Activated naive CD4-positive, alpha-beta T cell treated with anti-CD3 and anti-CD28 coated beads for 36 hours (primary cell): ENCODE results near the gene MAPK6. TPM values are rescaled to one million over a fixed set of nuclear protein-coding genes. Genes with fewer than 3 reads are reported as not detected.
"Not testable (repeated sequence)": the region's sequence is repeated elsewhere in the genome, so short reads cannot be mapped to it uniquely, and the experiment has no call there.

Experiments used
- CTCF ChIA-PET: fragments of 350-600 bp; sonication (Branson Sonifier 250); formaldehyde crosslinking; loops from one replicate; lab custom pipeline; 2021; ENCODE audit warnings: antibody characterized with exemption; lab: Charles Lee
- DNase-seq: peaks from one replicate; pipeline ENCODE4 v3.0.0-alpha.2; 2020
- H3K27ac Mint-ChIP-seq: one replicate; pipeline ENCODE4 v1.8.0; 2021; ENCODE audit warnings: mild to moderate bottlenecking, mixed read lengths
- H3K27me3 Mint-ChIP-seq: one replicate; pipeline ENCODE4 v1.8.0; 2021; ENCODE audit warnings: low read depth, mixed read lengths
- H3K36me3 Mint-ChIP-seq: one replicate; pipeline ENCODE4 v1.8.0; 2021; ENCODE audit warnings: low read depth, mixed read lengths
- H3K4me1 Mint-ChIP-seq: one replicate; pipeline ENCODE4 v1.8.0; 2021; ENCODE audit warnings: low read depth, mixed read lengths
- H3K4me3 Mint-ChIP-seq: one replicate; pipeline ENCODE4 v1.8.0; 2021; ENCODE audit warnings: mild to moderate bottlenecking, moderate library complexity, mixed read lengths
- H3K9me3 Mint-ChIP-seq: one replicate; pipeline ENCODE4 v1.8.0; 2021; ENCODE audit warnings: mixed read lengths
- intact Hi-C: fragments of 100-400 bp; cut with micrococcal nuclease; formaldehyde crosslinking; loops from one replicate; pipeline ENCODE4 v1.15.1; 2023
- total RNA-seq, 2 experiments: library from RNA; stranded (reverse); gene quantifications; one replicate each; pipeline ENCODE4 v1.2.3, GENCODE V29; 2021

The MAPK6 gene
- total RNA-seq, 2 experiments from 2014 or later: 16.7 to 17.2 TPM

- no peak overlapping the region for H3K27ac Mint-ChIP-seq
- no peak overlapping the region for H3K4me3 Mint-ChIP-seq
- intact Hi-C loops: no loop called here
- CTCF ChIA-PET: no interaction called here
- H3K4me1 Mint-ChIP-seq: no peaks in the 10 kb centered on the region
- no peaks in the 10 kb centered on the region for H3K27me3 Mint-ChIP-seq
- no peaks in the 10 kb centered on the region for H3K36me3 Mint-ChIP-seq
- peaks cover 8% of the 10 kb centered on the region for H3K9me3 Mint-ChIP-seq
- no peak for DNase-seq
Measured at GRCh38 chr15:52090193-52090592, 71.2 kb downstream of the MAPK6 start.

GRCh38 chr15:52093167-52093538 lies 74.1 kb downstream of the MAPK6 start:
- H3K36me3 Mint-ChIP-seq: no peaks in the 10 kb centered on the region
- H3K27me3 Mint-ChIP-seq: no peaks in the 10 kb centered on the region
- DNase-seq: no peak
- peaks cover 8% of the 10 kb centered on the region for H3K9me3 Mint-ChIP-seq
- no peaks in the 10 kb centered on the region for H3K4me1 Mint-ChIP-seq
- intact Hi-C loops: no loop called here
- no peak overlapping the region for H3K27ac Mint-ChIP-seq
- H3K4me3 Mint-ChIP-seq: no peak overlapping the region
- CTCF ChIA-PET: no interaction called here

GRCh38 chr15:52093539-52094510 lies 74.8 kb downstream of the MAPK6 start:
- H3K9me3 Mint-ChIP-seq: peaks cover 8% of the 10 kb centered on the region
- DNase-seq: no peak
- no peak overlapping the region for H3K4me3 Mint-ChIP-seq
- H3K4me1 Mint-ChIP-seq: no peaks in the 10 kb centered on the region
- no peaks in the 10 kb centered on the region for H3K27me3 Mint-ChIP-seq
- no peaks in the 10 kb centered on the region for H3K36me3 Mint-ChIP-seq
- intact Hi-C loops: no loop called here
- CTCF ChIA-PET: no interaction called here
- H3K27ac Mint-ChIP-seq: no peak overlapping the region

- CTCF ChIA-PET: no interaction called here
- Mint-ChIP-seq H3K4me3 (no peak overlapping the region), H3K27ac (no peak overlapping the region), H3K4me1 (no peaks in the 10 kb centered on the region), H3K9me3 (peaks cover 4% of the 10 kb centered on the region), H3K27me3 (peaks cover 2% of the 10 kb centered on the region), H3K36me3 (no peaks in the 10 kb centered on the region)
- DNase-seq: no peak
- intact Hi-C loops: no loop called here
Measured at GRCh38 chr15:52094811-52095584, 76.0 kb downstream of the MAPK6 start.

- H3K27me3 Mint-ChIP-seq: peaks cover 2% of the 10 kb centered on the region
- CTCF ChIA-PET: no interaction called here
- H3K9me3 Mint-ChIP-seq: no peaks in the 10 kb centered on the region
- H3K27ac Mint-ChIP-seq: no peak overlapping the region
- H3K4me1 Mint-ChIP-seq: no peaks in the 10 kb centered on the region
- no peak for DNase-seq
- intact Hi-C loops: no loop called here
- no peaks in the 10 kb centered on the region for H3K36me3 Mint-ChIP-seq
- no peak overlapping the region for H3K4me3 Mint-ChIP-seq
Measured at GRCh38 chr15:52095597-52096262, 76.7 kb downstream of the MAPK6 start.

- H3K4me3 Mint-ChIP-seq, intact Hi-C loops, H3K4me1 Mint-ChIP-seq, H3K36me3 Mint-ChIP-seq, H3K27me3 Mint-ChIP-seq, H3K27ac Mint-ChIP-seq, CTCF ChIA-PET, DNase-seq, H3K9me3 Mint-ChIP-seq: not testable (repeated sequence)
Measured at GRCh38 chr15:52096536-52096935, 77.5 kb downstream of the MAPK6 start.

- no peak for DNase-seq
- H3K27ac Mint-ChIP-seq: no peak overlapping the region
- no peaks in the 10 kb centered on the region for H3K4me1 Mint-ChIP-seq
- intact Hi-C loops: no loop called here
- no peaks in the 10 kb centered on the region for H3K9me3 Mint-ChIP-seq
- no peaks in the 10 kb centered on the region for H3K36me3 Mint-ChIP-seq
- CTCF ChIA-PET: interaction anchor here (0.6 to 1.2 kb wide), 2 partner anchors 18 to 42 kb away, joined by 3 to 5 read pairs; no protein-coding TSS in a partner anchor
- peaks cover 2% of the 10 kb centered on the region for H3K27me3 Mint-ChIP-seq
- no peak overlapping the region for H3K4me3 Mint-ChIP-seq
Measured at GRCh38 chr15:52097180-52097579, 78.2 kb downstream of the MAPK6 start.

GRCh38 chr15:52098323-52098722 lies 79.3 kb downstream of the MAPK6 start:
- no peaks in the 10 kb centered on the region for H3K4me1 Mint-ChIP-seq

GRCh38 chr15:52099651-52100272 lies 80.7 kb downstream of the MAPK6 start:
- no peak for DNase-seq
- Mint-ChIP-seq H3K36me3 (no peaks in the 10 kb centered on the region), H3K4me3 (no peak overlapping the region), H3K4me1 (no peaks in the 10 kb centered on the region), H3K9me3 (no peaks in the 10 kb centered on the region), H3K27me3 (peaks cover 2% of the 10 kb centered on the region), H3K27ac (no peak overlapping the region)
- intact Hi-C loops: no loop called here
- CTCF ChIA-PET: interaction anchor here (0.6 kb wide), 1 partner anchor 203 kb away, joined by 4 read pairs; no protein-coding TSS in a partner anchor

More at GRCh38 chr15:52098323-52098722, 79.3 kb downstream of the MAPK6 start:
- Mint-ChIP-seq H3K9me3 (no peaks in the 10 kb centered on the region), H3K36me3 (no peaks in the 10 kb centered on the region), H3K27ac (no peak overlapping the region), H3K4me3 (no peak overlapping the region), H3K27me3 (peaks cover 2% of the 10 kb centered on the region)
- no peak for DNase-seq
- CTCF ChIA-PET: interaction anchor here (1.0 to 1.2 kb wide), 2 partner anchors 20 to 119 kb away, joined by 3 to 5 read pairs; no protein-coding TSS in a partner anchor
- intact Hi-C loops: no loop called here

- Mint-ChIP-seq H3K4me1 (no peaks in the 10 kb centered on the region), H3K27me3 (peaks cover 2% of the 10 kb centered on the region), H3K27ac (no peak overlapping the region), H3K9me3 (no peaks in the 10 kb centered on the region), H3K4me3 (no peak overlapping the region), H3K36me3 (no peaks in the 10 kb centered on the region)
- no peak for DNase-seq
- CTCF ChIA-PET: interaction anchor here (0.6 kb wide), 1 partner anchor 216 kb away, joined by 4 read pairs; no protein-coding TSS in a partner anchor
- intact Hi-C loops: no loop called here
Measured at GRCh38 chr15:52100807-52101442, 81.9 kb downstream of the MAPK6 start.

GRCh38 chr15:52101542-52102323 lies 82.7 kb downstream of the MAPK6 start:
- Mint-ChIP-seq H3K4me3 (no peak overlapping the region), H3K4me1 (no peaks in the 10 kb centered on the region), H3K27me3 (peaks cover 4% of the 10 kb centered on the region), H3K9me3 (no peaks in the 10 kb centered on the region), H3K36me3 (no peaks in the 10 kb centered on the region), H3K27ac (no peak overlapping the region)
- intact Hi-C loops: no loop called here
- DNase-seq: no peak
- CTCF ChIA-PET: interaction anchor here (0.6 kb wide), 1 partner anchor 217 kb away, joined by 4 read pairs; no protein-coding TSS in a partner anchor
